HG03060 (cell line): ENCODE measurements around the gene PDE3A.
"Not testable (repeated sequence)": the region's sequence is repeated elsewhere in the genome, so short reads cannot be mapped to it uniquely, and the experiment has no call there.

ENCODE experiments used
- ATAC-seq: cut with Tn5 transposase; IDR thresholded peaks from one replicate; pipeline ENCODE4 v1.9.1; 2021; ENCODE audit warnings: low read depth, moderate number of reproducible peaks; ENCODE audit not compliant: unreplicated experiment

The PDE3A gene

DNA sequence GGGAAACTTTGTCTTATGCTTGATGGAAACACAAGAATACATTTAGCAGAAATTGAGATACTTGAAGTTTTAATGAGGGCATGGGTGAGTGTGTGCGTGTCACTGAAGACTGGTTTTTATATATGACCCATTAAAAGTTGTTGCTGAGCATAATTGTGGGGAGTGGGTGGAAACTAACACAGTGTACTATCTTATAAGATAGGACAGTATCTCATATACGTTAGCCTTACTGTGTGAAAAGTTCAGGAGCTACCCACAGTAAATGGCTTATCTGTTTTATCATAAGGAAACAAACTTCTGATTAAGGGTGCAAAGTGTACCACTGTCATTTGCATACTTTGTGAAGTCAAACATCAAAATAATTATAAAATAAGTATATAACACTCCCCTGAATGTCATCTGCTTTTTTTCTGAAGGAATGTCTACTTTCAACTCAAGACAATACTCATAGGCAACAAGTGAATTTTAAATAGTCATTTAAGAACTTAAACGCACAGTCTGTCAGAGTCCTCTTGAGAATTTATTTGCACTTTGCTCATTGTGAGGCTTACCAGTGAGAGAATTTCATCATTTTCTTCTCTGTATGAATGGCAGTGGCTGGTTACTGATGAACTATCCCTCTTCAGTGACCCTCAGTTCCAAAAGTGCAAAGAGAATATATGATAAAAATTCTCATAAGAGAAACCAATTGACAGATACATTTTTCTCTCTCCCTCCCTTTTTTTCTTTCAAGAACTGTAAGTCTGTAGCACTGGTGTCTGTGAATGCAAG is 4.2 kb downstream of the PDE3A start:
- ATAC-seq, result no peak

DNA sequence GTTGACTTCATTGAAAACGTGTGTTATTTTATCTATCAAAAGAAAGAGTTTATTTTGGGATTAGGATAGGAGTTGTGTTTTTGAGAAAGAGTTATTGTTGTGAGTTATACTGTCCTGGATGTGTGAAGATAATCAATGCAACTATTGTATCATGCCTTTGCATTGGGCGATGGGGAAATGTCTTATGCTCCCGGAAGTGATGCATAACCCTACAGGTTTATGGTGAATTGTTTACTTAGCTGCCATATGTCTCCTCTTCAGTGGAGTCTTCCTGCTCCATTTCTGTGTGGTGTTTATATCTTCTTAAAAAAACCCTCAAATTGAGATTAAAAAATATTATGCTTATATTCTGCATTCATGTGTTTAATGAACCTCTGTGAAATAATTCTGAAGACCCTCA is 6.5 kb downstream of the PDE3A start:
- ATAC-seq, result no peak

DNA sequence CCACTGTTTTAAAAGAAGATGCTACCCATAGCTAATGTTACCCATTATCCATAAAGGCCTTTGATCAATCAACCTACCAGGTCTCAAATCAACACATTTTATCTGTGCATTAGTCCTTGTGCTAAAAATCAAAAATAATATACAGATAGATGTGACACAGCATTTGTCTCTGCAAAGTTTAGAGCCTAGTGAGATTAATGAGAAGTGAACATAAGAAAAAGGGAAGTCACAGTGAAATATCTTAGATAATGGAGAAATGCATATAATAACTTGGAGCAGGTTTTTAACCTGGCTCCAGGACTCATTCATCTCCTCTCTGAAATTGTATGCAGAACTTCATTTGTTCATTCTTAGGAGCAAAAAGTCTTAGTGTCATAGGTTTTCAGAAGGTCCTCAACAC is 7.2 kb downstream of the PDE3A start:
- no peak for ATAC-seq

DNA sequence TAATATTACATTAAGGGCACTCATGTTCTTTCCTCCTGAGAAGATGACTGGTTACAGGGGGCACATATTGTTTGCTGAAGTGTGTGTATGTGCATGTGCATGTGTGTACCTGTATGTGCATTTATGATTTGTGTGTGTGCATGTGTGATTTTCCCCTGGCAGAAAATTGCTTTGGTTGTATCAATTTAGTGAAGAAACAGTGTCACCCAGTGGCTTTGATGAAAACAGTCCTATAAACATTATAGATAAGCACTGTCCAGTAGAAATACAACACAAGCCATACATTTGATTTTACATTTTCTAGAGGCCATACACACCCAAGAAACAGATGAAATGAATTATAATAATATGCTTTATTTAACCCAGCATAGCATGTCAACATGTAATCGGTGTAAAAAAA is 8.6 kb downstream of the PDE3A start:
- ATAC-seq, result no peak

DNA sequence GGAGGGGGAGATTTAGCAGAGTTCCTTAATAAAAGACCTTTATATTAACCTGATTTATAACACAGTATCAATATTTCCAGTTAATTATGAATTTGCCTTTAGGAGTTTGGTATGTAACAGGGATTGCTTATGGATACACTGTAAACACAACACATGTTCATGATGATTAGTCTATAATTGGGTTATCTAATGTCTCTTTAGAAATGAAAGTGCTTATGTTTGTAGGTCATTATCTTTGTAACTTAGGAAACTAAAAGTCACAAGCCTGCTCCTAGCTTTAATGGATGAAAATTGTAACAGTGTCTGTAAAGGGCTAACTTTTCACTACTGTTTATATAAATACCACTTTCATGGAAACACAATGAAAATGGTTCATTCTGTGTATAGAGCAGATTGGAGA is 9.4 kb downstream of the PDE3A start:
- ATAC-seq, result no peak

DNA sequence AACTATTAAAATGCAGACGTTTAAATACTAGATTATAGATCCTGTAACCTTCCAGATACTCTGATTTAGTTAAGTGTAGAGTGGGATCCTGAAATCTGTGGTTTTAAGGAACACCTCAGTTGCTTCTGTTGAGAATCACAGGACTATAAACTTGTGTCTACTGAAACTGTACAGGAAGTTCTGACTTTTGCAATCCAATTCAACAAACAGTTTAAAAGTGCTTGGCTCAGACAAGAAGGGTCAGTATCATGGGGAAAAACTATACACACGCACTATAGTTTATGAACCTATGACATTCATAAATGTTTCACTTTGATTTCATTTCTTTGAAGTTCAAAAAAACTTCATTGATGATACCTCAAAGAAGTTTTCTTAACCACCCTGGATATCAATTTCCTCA is 13.8 kb downstream of the PDE3A start:
- no peak for ATAC-seq

DNA sequence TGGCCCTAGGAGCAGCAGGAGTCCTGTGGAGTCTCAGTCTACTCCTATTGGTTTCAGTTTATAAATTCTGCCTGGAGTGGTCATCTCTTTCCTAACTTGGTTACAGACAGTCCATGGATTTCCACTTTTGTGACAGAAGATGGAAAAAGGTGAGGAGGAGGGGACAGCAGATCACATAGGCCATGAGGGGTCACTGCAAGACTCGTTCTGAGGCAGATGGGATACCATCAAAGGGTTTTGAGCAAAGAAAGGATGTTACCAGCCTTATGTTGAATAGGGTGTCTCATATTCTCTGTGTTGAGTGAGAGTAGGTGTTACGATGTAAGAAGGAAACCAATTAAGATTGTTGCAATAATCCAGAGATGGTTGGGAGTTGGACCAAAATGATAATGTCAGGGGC is 15.3 kb downstream of the PDE3A start:
- no peak for ATAC-seq

DNA sequence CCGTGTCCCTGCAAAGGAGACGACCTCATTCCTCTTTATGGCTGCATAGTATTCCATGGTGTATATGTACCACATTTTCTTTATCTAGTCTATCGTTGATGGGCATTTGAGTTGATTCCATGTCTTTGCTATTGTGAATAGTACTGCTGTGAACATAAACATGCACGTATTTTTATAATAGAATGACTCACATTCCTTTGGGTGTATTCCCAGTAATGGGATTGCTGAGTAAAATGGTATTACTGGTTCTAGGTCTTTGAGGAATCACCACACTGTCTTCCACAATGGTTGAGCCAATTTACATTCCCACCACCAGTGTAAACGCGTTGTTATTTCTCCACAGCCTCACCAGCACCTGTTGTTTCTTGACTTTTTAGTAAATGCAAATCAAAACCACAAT is 16.5 kb downstream of the PDE3A start:
- not testable (repeated sequence) for ATAC-seq

DNA sequence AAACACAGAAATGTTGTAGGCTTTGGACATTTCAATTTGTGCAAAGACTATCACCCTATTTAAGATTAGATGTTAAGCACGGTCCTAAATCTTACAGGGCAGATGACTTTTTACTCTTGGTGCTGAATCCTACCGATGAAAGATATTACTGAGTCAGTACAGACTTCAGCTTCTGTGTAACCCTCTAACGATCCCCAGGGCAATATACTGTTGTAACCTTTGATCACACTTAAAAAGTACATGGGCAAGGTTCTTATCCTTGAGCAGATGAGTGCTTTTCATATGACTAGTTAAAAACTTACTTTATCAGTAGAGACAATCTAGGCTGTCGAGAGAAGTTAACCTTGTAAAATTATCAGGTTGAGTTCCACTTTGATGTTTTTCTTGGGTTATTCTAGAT is 22.5 kb downstream of the PDE3A start:
- no peak for ATAC-seq

DNA sequence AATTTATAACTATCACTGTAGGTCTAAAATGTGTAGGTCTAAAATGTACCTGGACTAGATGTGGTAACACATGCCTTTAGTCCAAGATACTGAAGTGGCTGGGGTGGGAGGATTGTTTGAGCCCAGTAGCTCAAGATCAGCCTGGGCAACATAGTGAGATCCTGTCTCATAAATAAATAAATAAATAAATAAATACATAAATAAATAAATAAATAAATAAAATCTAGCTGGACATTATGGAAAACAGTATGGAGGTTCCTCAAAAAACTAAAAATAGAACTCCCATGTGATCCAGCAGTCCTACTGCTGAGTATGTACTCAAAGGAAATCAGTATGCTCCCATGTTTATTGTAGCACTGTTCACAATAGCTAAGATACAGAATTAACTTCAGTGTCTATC is 24.0 kb downstream of the PDE3A start:
- no peak for ATAC-seq

DNA sequence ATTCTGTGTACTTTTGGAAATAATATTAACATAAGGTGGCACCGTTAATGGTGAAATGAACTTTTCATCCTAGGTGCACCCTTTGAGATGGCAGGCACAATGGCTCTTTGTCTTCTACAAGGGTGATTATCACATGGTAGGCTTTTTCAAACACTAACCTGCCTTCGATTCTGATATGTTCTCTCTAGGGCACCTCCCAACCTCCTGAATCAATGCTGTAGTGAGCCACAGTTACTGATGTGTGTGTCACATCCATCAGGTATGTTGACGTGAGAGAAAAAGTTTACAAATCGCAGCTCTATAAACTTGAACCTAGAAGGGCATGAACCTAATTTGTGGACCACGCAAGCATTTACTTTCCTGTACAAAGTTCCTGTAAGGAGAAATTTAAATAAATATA is 25.4 kb downstream of the PDE3A start:
- no peak for ATAC-seq

DNA sequence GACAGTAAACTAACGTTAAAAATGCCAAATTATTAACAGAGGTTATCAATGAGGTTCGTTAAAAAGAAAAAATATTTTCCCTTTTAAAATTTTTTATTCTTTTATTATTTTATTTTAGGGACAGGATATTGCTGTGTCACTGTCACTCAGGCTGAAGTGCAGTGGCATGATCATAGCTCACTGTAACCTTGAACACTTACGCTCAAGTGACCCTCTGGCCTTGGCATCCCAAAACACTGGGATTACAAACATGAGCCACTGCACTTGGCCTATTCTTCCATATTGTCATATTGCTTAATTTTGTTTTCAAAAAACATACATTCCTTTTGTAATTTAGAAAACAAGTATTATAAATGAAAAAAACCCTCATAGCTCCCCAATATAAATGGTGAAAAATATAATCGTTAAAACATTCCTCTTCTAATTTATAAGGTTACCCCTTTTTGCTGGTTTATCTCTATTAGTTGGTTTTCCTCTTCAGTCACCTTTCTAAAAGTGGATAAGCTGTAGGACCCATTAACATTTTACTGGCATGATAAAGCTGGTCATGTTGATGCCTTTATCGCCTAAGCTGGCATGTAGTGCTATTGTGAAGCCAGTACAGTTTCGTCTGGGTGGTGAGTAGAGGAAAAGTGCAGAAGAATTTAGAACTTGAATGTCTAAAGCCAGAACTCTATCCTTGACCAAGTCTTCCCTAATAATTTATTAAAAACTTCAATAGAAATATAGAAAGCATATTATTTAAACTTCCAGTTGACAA is 27.6 kb downstream of the PDE3A start:
- ATAC-seq, result no peak

DNA sequence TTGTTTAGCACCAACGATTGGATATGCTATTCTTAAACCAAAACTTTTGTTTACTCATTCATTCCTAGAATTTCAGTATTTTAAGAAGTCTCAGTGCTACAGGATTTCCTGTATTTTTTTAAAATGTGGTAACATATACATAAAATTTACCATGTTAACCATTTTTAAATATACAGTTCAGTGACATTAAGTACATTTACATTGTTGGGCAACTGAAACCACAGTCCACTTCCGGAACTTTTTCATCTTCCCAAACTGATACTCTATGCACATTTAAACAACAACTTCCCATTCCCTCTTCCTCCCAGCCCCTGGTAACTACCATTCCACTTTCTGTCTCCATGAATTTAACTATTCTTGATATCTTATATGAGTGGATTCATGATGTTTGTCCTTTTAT is 30.3 kb downstream of the PDE3A start:
- no peak for ATAC-seq

DNA sequence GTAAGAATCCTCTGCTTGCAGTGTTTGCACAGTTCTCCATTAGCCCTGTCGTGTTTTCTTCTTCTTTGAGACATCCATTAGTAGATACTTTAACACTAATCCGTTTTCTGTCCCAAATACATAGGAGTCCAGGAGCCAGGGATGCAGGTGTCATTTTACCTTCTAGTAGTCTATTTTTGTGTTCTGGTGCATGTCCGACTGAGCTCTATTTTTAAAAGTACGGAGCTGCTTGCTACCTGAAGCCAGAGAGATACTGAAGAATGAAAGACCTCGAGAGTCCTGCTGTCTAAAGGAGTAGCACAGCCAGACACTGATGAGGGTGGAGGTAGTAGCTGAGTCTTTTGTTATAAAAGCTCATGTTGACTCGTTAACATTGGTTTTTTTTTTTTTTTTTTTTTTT is 31.7 kb downstream of the PDE3A start:
- no peak for ATAC-seq

DNA sequence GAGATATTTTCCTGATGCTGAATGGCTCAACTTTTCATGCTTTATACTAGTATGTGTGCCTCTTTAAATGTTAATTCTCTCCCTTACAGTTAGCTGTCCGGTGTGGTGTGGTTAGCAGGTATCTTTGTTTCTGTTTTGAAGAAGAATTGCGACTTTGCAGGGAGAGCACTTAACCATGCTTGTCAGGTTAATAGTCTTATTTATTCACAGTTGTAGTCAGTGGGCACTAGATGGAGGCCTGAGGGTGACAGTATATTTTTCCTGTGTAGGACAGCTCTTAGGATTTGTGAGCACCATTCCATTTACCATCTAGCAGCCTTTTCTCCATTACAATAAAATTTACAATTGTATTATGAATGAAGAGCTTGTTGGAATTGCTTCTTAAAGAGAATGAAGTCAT is 34.9 kb downstream of the PDE3A start:
- ATAC-seq, result no peak

DNA sequence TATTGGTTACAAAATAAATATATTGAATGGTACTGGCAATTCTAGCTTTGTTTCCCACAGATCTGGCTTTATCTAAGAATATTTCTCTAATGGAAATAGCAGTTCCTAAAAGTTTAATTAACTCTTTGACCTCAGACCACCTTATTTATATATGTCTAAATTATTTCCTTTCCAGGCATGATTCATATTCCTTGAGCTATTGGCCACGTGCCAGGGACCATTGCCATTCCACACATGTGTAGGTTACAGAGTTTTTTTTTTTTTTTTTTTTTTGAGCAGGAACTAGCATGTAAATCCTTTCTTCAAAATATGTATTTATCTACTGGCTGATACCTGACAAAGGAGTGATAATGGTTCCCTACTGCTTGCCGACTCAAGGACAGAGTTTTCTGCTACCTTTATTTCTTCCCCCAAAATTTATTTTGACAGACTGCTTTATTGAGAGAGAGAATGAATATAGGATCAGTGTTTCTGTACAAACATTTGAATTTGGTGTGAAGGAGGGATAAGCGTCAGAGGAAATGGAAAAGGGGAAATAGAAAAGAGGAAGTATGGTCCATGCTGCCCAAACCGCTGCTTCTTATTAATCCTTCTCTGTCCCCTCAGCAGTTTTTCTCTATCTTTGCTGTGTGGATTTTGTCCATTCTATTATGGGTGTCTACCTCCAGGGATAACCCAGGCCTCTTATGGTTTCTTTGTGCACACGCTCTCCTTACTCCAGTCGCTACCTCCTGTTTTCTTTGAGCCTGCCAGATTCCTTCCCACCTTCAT is 36.4 kb downstream of the PDE3A start:
- no peak for ATAC-seq

DNA sequence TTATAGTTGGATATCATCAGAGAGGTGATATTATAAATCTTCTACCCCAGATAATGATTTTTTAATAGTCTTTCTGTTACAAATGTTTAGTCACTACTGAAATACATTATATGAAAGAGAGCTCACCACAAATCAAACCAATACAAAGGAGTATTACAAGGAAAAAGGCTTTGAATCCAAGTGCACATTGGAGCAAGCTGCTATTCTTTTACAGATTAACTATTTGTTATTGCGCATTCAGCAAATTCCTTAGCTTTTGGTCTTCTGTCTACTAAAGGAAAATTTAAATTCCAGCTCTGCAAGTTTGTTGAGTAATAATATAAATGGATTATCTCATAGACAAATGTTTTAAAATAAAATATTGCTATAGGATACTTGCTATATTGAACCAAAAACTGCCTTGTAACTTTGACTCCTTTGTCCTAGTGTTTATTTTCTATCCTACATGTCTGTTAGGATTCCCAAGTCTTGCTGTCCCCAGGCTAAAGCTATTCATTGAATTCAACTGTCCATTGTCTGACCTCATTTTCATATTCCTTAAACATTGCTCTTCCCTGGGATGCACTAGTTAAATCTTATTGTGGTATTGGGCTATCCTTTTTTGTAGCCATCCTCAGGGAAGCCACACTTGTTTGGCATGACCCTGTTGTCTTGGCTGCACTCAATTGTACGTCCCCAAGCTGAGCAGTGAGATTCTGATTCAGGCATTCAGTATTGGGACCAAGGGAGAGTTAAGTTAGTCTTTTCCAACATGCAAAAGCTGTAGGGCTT is 41.5 kb downstream of the PDE3A start:
- ATAC-seq, result no peak

DNA sequence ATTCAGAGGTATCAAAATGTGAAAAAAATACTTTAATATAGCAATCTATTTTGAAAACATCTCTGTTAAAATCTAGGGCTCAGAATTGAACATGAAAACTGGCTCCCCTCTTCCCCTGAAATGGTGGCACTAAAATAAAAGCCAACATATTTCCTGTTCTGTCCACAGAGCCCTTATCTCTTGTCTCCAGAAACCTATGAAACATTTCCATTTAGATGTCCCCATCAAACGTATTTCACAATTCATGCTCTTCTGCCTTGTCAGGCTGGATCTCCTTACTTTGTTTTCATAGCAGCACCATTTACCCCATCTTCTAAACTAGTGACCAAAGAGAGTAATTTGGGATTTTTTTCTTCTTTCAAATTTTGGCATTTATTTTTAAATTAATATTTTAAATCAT is 42.4 kb downstream of the PDE3A start:
- no peak for ATAC-seq

DNA sequence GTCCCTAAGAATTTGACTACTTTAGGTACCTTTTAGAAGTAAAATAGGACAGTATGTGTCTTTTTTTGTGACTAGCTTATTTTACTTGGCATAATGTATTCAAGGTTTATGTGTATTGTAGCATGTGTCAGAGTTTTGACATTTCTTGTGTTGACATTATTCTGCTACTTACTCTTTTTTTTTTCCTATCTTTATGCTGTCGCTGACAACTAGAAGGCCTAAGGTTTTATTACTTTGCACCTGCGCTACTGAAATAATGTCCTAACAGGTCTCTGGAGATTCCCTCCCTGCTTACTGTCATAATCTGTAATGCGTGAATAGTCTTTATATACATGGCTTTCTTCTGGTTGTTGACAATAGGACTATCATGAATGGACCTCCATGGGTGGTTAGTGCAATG is 43.0 kb downstream of the PDE3A start:
- no peak for ATAC-seq

DNA sequence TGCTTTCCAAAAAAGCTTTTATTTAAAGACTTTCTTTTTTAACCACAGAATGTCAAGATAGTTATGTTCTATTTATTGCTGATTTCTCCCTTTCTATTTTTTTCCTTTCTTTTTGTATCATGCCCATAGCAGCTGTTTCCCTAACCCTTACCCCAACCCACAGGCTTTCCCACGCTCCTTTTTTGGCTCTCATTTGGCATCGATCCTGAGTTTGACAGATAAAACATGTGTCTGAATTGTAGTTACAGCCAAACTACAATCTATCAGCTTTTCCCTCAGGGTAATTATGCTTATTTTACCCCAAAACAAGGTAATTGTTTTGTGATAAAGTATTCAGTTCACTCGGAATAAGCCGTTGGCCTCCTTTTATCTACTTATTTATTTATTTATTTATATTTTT is 46.7 kb downstream of the PDE3A start:
- no peak for ATAC-seq

DNA sequence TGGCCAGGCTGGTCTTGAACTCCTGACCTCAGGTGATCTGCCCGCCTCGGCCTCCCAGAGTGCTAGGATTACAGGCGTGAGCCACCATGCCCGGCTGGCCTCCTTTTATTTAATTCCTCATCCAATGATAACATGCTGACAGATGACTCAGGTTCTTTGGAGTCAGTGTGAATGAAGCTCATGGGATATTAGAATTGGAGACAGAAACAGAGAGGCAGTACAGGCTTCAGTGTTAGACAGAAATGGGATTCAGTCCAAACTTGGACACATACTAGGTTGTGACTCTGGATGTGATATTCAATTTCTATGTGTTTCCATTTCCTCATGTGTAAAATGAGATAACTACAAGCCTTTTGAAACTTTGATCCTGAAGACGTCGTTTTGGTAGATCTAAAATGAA is 47.3 kb downstream of the PDE3A start:
- no peak for ATAC-seq
